GM19463 (cell line): ENCODE data around the gene BARX1.
"Not testable (repeated sequence)": the region's sequence is repeated elsewhere in the genome, so short reads cannot be mapped to it uniquely, and the experiment has no call there.

Experiments used
- ATAC-seq: cut with Tn5 transposase; IDR thresholded peaks from one replicate; pipeline ENCODE4 v1.9.1; 2021; ENCODE audit warnings: mild to moderate bottlenecking, moderate library complexity; ENCODE audit not compliant: unreplicated experiment

BARX1 gene, protein sequence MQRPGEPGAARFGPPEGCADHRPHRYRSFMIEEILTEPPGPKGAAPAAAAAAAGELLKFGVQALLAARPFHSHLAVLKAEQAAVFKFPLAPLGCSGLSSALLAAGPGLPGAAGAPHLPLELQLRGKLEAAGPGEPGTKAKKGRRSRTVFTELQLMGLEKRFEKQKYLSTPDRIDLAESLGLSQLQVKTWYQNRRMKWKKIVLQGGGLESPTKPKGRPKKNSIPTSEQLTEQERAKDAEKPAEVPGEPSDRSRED

DNA sequence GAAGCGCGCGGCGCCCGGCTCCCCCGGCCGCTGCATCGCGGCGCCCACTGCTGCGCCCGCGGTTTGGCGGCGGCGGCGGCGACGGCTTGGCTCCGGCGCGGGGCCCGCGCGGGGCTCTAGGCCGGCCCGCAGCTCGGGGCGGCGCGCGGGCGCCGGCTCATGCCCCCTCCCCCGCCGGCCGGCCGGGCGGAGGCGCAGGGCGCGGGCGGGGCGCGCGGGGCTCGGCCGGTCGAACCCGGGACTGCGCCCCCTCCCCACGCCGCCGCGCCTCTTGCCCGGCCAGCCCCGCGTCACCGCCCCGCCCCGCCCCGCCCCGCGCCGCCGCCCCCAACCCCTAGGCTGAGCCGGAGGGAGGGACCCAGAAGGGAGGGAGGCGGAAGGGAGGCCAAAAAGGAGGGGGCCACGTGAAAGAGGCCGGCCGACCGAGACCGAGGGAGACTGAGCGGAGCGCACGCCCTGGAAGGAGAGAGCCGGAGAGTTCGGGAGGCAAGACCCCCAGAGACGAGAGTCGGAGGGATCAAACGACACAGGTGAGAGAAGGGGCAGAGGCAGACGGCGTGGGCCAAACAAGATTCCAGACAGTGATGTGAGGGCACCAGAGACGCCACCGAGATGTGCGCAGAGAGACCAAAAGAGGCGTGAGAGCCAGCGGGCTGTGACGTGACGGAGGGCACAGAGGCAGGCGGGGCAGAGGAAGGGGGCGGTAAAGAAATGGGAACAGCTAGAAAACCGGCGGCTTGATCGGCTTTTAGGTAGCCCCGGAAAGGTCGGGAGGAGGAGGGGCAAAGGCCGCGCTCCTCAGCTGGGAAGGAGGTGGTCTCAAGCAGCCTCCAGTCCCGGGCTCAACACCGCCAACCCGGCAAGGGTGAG is at the start of gene BARX1:
Gene BARX1, minus strand, starts transcription at position 245 of the 870 bp plus-strand sequence. Its CDS starts 209 bp downstream, at position 36.
- no peak for ATAC-seq

DNA sequence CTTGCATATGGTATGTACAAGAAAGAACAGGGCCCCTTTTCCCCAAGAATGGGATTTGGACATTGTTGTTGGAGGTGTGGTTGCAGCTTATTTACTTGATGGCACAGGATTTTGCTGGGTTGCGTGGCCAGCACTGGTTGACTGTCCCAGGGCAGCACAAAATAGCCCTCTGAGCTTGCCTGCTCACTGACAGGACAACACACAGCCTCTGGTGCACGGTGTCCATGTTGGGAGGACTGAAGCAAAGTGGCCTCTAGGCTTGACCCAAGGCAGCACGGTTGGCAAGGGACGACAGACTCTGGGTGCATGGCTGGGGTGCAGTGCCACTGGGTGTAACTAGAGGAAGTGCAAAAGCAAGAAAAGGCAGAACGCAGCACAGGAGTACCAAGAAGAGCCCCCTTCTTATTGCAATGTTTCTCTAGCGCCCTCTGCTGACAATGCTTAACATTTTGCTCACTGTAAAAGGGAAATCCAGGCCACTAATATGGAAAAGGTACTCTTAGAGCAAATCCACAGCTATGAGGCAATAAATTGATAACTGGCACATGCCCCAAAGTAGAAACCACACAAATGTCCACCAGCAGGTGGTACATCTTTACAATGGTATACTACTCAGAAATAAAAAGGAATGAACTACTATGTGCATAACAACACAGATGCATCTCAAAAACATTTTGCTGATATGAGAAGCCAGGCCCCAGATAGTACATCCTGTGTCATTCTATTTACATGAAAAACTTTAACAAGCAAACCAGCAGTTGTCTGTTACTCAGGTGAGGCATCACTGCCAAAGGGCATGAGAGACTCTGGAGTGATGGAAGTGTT is 47.4 kb upstream of the BARX1 start:
- no peak for ATAC-seq

DNA sequence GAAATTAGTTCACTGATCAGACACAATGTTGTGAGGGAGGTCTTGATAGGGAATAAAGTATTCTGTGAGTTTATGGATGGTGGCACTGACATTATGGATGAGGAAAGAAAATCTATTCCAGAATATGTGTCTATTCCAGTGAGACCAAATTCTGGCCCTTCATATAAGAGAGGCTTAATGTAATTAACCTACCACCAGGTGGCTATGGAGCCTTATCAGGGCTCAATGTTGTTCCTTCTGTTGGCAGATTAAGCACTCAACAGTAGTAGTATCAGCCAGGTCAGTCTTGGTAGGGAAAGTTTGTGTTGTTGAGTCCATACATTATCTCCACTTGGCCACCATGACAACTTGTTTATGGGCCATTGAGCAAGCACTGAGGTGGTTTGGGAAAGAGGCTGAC is 41.7 kb upstream of the BARX1 start:
- ATAC-seq: no peak

DNA sequence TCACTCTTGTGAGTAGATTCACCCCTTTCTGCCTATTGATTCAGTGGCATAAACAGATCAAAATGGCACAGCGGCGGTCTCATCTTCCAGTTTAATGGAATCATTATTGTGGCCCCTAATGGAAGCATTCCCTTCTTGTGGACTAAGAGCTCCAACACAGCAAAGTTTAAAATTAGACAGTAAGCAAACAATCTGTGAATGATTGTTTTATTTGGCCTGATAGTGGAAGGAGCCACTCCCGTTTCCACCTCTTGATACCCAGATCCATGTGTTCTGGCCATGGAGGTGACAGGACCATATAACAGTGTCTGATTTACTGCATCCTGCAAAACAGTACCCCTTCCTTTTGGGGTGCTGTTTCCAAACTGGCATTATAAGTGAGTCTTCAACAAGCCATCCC is 41.2 kb upstream of the BARX1 start:
- ATAC-seq: no peak

DNA sequence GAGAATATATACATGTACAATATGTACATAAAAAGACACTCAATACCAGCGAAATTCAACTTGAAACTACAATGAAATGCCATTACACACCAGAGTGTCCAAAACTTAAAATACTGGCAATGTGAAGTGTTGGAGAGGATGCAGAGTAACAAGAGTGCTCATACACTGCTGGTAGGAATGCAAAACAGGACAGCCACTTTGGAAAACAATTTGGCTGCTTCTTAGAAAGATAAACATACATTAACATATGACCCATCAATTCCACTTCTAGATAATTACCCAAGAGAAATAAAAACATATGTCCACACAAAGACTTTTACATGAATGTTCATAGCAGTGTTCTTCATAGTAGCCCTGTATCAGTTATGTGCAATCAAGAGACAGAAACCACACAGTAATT is 39.4 kb upstream of the BARX1 start:
- ATAC-seq: no peak

DNA sequence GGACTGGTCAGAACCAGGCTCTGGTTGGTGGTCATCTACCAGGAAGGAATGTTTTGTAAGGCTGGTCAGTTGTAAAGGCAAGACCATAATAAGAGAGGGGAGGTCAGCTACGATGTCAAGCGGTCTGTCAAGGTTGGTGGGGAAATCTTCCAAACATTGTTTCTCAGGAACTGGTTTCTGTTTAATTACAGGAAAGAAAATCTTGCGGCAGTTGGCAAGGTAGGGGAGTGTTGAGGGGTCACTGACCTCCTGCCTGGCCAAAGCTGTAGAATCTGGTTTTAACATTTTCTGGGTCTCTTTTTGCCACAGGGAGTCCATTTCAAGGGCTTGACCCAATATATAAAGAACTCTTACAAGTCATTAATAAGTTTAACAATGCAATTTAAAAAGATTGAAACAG is 39.0 kb upstream of the BARX1 start:
- ATAC-seq: no peak

DNA sequence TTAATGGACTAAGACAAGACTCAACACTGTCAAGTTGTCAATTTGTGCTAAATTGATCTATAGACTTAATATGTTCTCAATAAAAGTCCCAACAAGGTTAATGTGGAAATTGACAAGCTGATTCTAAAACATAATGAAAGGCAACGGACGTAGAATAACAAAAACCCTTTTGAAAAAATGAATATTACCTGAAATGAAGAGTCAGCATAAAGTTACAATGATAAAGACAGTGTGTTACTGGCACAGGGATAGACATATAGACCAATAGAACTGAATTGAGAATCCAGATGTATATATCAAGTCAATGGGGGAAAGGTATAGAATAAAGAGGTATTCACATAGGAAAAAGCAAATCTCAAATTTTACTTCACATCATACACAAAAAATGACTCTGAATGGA is 37.7 kb upstream of the BARX1 start:
- ATAC-seq: no peak

DNA sequence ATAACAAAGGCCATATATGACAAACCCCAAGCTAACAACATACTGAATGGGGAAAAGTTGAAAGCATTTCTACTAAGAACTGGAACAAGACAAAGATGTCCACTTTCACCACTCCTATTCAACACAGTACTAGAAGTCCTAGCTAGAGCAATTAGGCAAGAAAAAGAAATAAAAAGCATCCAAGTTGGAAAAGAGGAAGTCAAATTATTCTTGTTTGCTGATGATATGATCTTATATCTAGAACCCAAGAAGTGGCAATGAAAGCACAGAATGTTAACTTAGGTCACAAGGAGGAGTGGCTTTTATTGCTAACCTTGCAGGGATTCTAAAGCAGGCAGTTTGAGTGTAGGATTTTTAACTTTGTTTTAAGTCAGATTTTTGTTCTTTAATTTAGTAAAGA is 35.3 kb upstream of the BARX1 start:
- ATAC-seq: no peak

DNA sequence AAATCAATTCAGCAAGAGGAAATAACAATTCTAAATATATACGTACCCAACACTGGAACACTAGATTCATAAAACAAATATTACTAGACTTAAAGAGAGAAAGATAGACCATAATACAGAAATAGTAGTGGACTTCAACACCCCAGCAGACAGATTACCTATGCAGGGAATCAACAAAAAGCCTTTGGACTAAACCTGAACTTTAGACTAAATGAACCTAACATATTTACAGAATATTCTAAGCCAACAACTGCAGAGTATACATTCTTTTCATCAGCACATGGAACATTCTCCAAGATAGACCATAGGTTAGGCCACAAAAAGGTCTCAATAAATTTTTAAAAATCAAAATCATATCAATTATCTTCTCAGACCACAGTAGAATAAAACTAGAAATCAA is 32.9 kb upstream of the BARX1 start:
- no peak for ATAC-seq

DNA sequence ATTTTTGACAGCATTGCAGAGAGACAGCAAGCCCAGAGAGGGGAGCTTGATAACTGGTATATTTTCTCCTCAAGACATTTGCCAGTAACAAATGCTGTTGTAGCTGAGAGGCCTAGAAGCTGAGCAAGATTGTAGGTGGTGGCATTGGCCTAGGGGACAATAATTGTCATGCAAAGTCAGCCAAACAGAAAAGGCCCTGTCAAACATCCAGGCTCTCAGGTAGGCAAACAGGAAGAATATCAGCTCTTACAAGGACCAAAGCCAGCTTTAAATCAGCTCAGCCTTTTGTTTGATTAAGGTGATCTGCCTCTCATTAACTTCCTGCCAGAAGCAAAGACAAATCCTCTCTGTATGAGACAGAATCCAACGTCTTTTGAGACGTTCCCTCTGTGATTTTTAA is 29.7 kb upstream of the BARX1 start:
- ATAC-seq: no peak

DNA sequence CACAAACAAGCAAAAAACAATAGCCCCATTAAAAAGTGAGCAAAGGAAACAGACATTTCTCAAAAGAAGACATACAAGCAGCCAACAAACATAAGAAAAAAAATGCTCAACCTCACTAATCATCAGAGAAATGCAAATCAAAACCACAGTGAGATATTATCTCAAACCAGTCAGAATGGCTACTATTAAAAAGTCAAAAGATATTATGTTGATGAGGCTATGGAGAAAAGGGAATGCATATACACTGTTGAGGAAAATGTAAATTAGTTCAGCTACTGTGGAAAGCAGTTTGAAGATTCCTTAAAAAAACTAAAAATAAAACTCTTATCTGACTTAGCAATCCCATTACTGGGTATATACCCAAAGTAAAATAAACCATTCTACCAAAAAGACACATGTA is 28.7 kb upstream of the BARX1 start:
- no peak for ATAC-seq

DNA sequence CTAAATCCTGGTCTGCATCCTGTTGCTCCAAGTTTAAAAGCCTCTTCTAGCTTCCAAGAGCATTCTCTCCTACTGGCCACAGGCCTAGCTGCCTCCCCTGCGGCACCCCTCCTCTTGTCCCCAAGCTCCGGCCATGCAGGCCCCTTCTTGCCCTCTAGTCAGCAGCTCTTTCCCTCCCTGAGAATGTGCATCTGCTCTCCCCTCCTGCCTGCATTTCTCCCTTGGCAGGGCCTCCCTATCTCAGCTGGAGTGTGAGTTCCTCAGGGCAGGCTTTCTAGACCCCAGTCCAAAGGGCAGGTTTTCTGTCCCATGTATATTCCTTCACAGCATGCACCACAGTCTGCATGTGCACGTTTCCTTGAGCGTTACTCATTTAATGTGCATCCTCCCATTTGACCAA is 24.6 kb upstream of the BARX1 start:
- no peak for ATAC-seq

DNA sequence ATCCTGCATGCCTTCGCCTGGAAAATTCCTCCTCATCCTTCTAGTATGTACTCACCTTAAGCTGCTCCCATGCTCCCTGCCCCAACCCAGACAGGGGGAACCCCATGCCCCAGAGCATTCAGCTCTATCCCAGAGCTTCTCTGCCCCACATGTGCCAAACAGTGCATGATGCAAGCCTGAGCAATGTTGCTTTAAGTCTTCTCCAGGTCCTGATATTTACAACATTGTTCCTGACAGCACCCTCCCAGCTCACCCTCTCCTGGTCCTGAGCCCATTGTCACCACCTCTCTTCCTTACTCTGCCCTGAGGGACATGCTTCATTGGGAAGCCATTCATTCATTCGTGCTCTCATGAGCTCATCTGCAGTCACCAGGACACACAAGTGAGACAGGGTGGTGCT is 23.4 kb upstream of the BARX1 start:
- ATAC-seq: no peak

DNA sequence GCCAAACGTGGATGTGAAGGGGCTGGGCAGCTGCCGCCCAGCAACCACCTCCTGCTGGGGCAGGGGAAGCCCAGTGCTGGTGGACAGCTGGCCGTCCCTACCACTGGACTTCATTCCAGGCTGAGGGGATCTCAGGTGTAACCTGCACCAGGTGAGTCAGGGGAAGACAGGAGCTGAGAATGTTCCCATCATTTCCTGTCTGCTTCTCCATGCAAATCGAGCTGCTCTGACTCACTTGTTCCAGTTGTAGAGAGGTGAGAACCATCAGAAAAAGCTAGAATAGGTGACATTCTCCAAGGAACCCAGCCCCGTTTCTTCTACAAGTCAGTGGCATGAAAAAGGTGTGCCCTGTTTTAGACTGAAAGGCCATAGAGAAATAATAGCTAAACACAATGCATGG is 21.8 kb upstream of the BARX1 start:
- no peak for ATAC-seq

DNA sequence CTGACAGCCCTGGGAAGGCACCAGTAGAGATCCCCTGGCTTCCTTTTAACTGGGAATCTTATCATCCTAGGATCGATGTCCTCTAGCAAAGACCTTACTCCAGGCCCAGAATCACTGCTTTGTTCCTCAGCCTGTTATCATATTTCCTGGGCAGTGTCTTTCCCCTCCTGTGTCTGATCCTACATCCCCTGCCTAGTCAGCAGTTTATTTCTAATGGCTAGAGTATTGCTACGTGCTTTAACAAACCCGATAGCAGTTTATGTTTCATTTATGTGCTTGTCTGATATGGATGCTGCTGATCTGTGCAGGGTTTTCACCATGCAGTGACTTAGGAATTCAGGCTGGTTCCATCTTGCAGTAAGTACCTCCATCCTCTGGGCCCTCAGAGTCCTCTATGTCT is 20.9 kb upstream of the BARX1 start:
- no peak for ATAC-seq

DNA sequence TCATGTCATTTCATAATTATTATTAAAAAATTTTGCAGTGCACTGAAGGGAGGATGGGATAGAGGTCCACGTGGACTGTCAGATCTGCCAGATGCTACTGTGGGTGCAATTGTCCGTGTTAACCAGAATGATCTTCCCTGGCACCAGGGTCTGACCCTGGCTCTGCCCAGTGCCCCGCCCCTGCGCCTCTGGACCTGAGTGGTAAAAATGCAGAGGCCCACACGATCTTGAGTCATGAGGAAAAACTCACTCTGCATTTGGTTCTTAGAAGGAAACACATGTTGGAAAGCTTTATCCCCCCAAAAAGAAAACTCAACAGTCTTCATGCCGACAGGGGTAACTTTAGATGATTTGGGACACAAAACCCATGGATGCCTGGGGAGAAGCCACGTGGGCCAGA is 20.1 kb upstream of the BARX1 start:
- no peak for ATAC-seq

DNA sequence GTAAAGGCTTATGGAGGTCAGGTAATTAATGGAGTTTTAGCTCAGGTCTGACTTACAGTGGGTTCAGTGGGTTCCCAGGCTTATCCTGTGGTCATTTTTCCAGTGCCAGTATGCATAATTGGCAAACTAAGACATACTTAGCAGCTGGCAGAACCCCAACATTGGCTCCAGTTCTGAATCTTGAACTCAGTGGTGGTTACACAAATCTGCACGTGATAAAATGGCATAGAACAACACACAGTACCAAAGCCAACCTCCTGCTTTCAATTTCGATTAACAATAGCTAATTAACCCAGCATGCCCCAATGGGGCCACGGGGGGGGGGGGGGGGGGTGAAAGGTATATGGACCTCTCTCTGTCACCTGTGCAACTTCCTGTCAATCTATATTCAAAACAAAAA is 19.0 kb upstream of the BARX1 start:
- ATAC-seq: no peak

DNA sequence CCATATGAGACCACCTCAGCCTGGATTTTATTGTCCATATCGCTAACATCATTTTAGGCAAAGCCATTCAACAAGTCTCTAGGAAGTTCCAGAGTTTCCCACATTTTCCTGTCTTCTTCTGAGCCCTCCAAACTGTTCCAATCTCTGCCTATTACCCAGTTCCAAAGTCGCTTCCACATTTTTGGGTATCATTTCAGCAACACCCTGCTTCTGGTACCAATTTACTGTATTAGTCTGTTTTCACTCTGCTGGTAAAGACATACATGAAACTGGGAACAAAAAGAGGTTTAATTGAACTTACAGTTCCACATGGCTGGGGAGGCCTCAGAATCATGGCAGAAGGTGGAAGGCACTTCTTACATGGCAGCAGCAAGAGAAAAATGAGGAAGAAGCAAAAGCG is 17.5 kb upstream of the BARX1 start:
- ATAC-seq: not testable (repeated sequence)

DNA sequence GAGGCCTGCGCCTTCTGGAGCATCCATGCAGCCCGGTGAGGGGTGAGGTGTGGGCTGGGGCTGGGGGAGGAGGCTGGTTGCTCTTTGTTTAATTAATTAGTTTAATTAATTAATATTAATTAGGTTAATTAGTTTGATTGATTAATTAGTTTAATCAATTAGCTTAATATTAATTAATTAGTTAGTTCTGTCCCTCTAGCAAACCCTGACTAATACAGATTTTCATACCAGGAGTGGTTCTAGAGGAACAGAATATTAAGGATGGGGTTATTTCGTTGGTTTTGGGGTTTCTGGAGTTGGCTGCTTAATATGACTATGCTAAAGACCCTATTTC is 14.1 kb upstream of the BARX1 start:
- ATAC-seq: no peak

DNA sequence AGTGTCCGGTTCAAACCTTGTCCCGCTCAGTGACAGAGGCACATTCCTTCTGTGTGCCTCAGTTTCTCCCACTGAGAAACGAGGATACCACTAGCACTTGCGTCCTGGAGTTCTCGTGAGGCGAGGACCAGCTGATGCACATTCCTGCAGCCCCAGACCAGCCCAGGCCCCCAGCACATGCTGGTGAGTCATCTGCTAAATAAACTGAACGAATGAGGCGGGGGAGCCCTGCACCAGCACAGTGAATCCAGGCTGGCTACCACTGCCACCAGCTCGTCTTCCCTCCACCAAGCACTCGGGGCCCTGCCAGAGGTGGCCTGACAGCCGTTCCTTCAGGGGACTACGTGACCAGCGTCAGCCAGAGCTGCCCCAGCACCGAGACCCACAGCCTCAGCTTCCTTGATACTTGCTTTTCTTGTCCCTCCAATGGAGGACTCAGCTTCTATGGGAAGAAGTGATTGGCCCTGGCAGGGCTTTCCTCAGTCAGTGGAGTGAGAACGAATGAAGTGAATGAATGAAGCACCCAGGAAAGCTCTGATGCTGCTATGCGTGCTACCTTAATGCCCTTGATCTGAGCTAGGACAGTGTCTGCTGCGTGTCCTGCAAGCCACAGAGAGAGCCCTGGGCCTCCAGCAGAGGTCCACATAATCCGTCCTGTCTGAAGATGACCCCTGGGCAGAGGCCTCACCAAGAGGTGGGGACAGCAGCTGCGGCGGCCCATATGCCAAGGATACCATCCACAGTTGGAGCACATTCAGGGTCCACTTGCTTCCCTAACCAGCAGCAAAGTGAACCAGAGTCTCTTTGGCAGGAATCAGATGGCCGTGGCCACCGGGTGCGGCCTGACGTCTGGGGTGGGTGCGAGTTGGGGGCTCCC is 13.5 kb upstream of the BARX1 start:
- ATAC-seq: no peak
